ENCODE data around the gene SMIM35. TPM values are rescaled to one million over a fixed set of nuclear protein-coding genes. Genes with fewer than 3 reads are reported as not detected.

The SMIM35 gene
- total and polyA plus RNA-seq, 2 donors (not counting 3 experiments of a cell fraction or from before 2014, with no cell fraction given) = not detected

- Histone ChIP-seq H3K4me3 (replicated peaks in 1 of 3; ENCODE audit: insufficient read depth in 1 of 3, low read depth in 1 of 3, low read length in 3 of 3) (no peak overlapping the region), H3K4me2 (ENCODE audit: insufficient read depth, low read length) (no peak overlapping the region), H3K27ac (ENCODE audit: insufficient read depth, low read depth, low read length) (no peak overlapping the region), H3K27me3 (ENCODE audit: control insufficient read depth in 2 of 2, insufficient read depth in 2 of 2, low read length in 2 of 2) (peaks cover 11 to 26% of the 10 kb centered on the region in 2 experiments), H2AFZ (ENCODE audit: low read depth, low read length) (no peak overlapping the region), H3K36me3 (ENCODE audit: control insufficient read depth in 2 of 2, extremely low read depth in 1 of 2, insufficient read depth in 2 of 2, low read length in 2 of 2) (no peaks in the 10 kb centered on the region), H4K20me1 (replicated peaks; ENCODE audit: control insufficient read depth, extremely low read depth, insufficient read depth, low read length) (no peaks in the 10 kb centered on the region), H3K9me1 (replicated peaks; ENCODE audit: control insufficient read depth, extremely low read depth, insufficient read depth, low read length) (no peaks in the 10 kb centered on the region), H3K9me3 (replicated peaks; ENCODE audit: control insufficient read depth, insufficient read depth, low read length) (no peaks in the 10 kb centered on the region), H3K4me1 (ENCODE audit: control insufficient read depth, extremely low read depth, insufficient read depth, low read length) (no peaks in the 10 kb centered on the region), H3K9ac (replicated peaks; ENCODE audit: extremely low read depth, insufficient read depth, low read length) (no peak overlapping the region), H3K79me2 (ENCODE audit: control insufficient read depth, insufficient read depth, low read length) (no peaks in the 10 kb centered on the region)
- FAIRE-seq = no peak
- no peak for TF ChIP-seq MAX (IDR thresholded peaks at IDR 0.05; ENCODE audit: insufficient read depth, insufficient read length)
- no peak for TF ChIP-seq POLR2A (IDR thresholded peaks at IDR 0.05; ENCODE audit: low read depth, low read length)
- no peak for TF ChIP-seq CTCF (IDR thresholded peaks at IDR 0.05; ENCODE audit: extremely low read depth in 1 of 2, insufficient read depth in 1 of 2, low read depth in 1 of 2, low read length in 2 of 2)
- TF ChIP-seq MYC (IDR thresholded peaks at IDR 0.05; ENCODE audit: low read depth, low read length) = no peak
- TF ChIP-seq EZH2 (IDR thresholded peaks at IDR 0.05; ENCODE audit: borderline replicate concordance, low read depth, low read length, severe bottlenecking) = no peak
- TF ChIP-seq JUN (IDR thresholded peaks at IDR 0.05; ENCODE audit: borderline replicate concordance, insufficient read depth, insufficient read length, low read depth) = no peak
- TF ChIP-seq FOS (IDR thresholded peaks at IDR 0.05; ENCODE audit: borderline replicate concordance, insufficient read depth, low read length) = no peak
- no peak for TF ChIP-seq POLR2AphosphoS5 (IDR thresholded peaks at IDR 0.05; ENCODE audit: insufficient read depth, low read depth, low read length)
- no TSS peak for BruUV-seq (replicated peaks)
- intact Hi-C loops (cut with micrococcal nuclease) = no loop called here
- POLR2A ChIA-PET = no interaction called here
- CTCF ChIA-PET = no interaction called here
- no peak for DNase-seq (ENCODE audit: low read depth, low spot score)
- dilution Hi-C loops (cut with MboI; ENCODE audit: extremely low pct_ligation_motif_present, low sequenced_read_pairs) = no loop called here
These were observed 34.0 kb upstream of the SMIM35 start for GRCh38 chr11:118120793-118121192.

Measured in endothelial cell of umbilical vein (primary cell).